M059J (cell line): ENCODE results near the gene ARAP1. TPM values are rescaled to one million over a fixed set of nuclear protein-coding genes. Genes with fewer than 3 reads are reported as not detected.

Source experiments
- DNase-seq: peaks from one replicate; pipeline ENCODE4 v3.0.0-alpha.2; 2012; ENCODE audit warnings: low read depth
- total RNA-seq: library from RNA; depleted of rRNA; stranded (reverse); fragments of >200 nt; shearing (Covaris generic); gene quantifications from 2 replicates; pipeline ENCODE4 v1.2.3, GENCODE V29; 2014

Gene ARAP1
- total RNA-seq, 1 experiment from 2014 or later = 44.7 TPM

DNA sequence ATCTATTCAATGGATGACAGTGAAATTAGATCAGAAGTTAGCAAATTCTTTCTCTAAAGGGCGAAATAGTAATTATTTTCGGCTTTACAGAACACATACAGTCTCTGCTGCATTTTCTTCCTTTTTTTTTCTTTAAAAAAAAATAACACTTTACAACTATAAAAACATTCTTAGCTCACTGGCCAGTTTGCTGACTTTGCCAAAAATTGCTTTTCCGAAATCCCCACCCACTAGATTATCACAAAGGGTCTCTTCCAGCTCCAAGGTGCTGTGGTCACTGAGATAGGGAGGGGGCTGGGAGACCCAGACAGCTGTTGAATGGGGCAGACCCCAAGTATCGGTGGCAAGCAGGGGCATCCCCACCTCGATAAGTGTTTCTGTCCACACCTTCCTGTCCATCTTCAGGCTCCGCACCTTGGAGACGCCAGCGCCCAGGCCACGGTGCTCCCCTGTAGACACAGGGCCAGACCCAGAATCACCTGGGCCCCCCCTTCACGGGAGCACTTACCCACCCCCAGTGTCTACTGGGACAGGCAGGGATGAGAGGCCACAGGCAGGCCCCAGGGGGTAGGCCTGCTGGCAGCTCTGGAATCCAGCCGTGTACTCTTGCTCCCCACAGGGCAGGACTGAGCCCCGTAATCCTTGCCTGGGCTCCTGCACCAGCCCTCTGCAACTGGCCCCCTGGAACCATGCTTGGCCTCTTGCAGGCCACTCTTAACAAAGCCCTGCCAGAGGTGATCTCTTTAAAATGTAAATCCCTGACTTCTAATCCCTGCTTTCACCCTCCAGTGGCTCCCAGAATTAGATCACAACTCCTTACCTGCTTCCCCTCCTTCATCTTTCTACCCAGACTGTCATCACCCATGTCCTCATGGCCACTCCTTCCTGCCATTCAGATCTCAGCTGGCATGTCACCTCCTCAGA is 46.5 kb downstream of the ARAP1 start:
- DNase-seq = no peak

DNA sequence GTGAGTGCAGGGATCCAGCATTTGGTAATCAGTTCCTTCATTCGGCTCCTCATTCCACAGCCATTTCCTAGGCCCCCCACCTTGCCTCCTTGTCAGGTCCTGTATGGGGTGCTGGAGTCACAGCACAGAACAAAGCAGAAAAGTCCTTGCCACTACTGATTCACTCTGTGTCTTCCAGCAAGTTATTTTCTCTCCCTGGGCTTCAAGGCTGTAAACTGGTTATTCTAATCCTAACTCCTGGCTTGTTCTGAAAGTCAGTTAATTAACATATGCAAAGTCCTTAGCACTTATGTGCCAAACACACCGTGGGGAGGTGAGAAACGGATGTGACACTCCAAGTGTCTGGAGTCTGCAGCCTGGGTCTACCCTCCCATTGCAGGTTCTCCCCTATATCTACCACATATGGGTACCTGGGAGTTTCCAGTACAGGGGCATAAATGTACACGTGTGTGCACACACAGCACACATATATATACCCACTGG is 47.4 kb downstream of the ARAP1 start:
- no peak for DNase-seq

- no peak for DNase-seq
Observed at GRCh38 chr11:72704028-72704782, 48.0 kb downstream of the ARAP1 start.

GRCh38 chr11:72703267-72704008 is 48.8 kb downstream of the ARAP1 start:
- no peak for DNase-seq

GRCh38 chr11:72702577-72703241 is 49.5 kb downstream of the ARAP1 start:
- no peak for DNase-seq

DNA sequence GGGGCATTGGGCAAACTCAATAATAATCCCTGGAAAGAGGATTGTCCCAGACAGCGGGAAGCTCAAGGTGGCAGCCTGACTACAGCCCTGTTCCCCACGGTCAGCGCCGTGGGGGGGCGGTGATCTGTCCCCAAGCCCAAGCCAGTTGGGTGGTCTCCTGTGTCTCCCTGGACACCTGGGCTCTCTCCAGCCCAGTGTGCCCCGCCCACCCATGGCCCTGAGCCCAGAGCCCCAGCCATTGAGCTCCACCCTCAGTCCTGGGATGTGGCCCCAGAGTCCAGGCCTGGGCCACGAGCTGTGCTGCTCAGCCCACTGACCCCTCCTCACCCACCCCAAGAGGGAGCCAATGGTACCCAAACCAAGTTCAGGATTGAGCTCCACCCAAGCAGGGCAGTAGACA is 50.1 kb downstream of the ARAP1 start:
- DNase-seq = no peak

GRCh38 chr11:72701466-72701865 is 50.7 kb downstream of the ARAP1 start:
- no peak for DNase-seq

DNA sequence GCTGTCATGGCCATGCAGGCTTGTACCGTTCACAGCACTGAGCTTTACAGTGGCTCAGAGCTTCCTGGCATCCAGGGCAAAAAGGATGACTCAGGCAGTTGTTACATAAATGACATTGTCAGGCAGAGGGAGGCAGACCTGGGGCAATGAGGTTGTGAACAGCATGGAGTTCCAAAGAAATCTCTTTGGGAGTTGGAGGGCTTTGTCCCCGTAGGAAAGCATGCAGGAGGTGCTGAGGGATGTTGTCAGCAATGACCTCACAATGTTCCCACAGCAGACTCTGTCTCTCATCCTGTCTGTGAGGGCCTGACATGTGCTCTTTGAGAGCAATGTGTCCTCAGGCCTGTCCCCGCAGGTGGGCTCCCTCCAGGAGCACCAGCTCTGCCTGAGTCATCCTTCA is 52.1 kb downstream of the ARAP1 start:
- peak; percentile 69 for DNase-seq

DNA sequence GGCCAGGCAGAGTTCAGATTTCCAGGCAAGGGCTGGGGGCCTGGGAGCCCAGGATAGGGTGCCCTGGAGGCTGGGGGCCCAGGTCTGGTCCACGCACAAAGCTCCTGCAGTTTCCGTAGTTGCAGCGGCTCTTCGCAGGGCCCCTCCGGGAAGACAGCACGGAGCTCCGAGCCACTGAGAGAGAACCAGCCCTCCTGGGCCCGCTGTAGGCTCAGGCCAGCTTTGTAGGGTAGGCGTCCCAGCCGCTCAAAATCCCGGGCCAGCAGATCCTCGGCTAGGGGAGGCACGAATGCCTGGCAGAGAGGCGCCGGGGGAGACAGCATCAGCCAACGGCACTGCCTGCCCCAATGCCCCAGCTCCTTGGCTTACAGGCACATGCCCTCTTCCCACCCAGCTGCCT is 54.4 kb downstream of the ARAP1 start:
- DNase-seq = no peak

GRCh38 chr11:72696866-72697700 is 55.1 kb downstream of the ARAP1 start:
- DNase-seq = no peak

DNA sequence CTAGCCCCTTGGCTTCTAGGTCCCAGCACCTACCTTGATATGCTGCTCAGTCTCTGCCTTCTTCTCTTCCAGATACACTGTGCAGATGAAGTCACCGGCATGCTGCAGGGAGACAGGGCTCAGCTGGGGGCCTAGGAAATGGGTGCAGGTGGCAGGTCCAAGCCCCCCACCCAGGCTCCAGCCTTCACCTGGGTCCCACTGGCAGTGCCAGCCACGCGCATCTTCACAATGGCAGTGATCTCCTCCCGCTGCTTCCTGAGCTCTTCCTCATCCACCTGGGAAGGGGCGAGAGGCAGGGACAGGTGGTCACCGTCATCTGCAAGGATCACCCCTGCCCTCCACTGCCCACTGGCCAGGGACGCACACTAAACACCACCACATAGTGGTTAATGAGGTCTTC is 56.9 kb downstream of the ARAP1 start:
- DNase-seq = no peak

DNA sequence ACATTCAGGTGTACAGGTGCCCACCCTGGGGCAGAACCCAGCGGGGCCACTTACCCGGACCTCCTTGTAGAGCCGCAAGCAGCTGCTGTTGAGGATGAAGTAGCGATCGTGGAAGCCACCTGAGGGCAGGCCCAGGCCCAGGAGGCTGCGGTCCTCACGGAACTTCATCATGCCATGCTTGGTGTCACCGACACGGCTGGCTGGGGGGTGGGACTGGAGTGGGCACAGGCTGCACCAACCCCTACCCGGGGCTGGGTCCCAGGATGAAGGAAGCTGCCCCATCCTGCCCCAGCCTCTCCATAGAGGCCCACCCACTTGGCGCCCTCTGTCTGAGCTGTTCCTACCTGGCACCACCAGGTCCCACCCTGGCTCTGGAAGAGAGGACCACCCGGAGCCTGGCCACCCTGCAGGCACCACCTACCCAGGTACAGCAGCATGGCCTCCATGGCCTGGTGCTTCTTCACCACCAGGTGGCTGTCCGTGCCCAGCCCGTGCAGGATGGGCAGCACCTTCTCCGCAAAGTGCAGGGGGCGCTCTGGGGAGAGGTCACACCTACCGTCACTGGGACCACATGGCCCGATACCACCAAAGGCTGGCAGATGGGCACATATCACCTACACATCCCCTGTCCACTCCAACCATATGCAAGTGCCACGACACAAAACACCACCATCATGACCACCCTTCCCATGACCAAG is 58.8 kb downstream of the ARAP1 start:
- no peak for DNase-seq

GRCh38 chr11:72692498-72693237 is 59.5 kb downstream of the ARAP1 start:
- DNase-seq = no peak

- no peak for DNase-seq
Observed at GRCh38 chr11:72690166-72690565, 62.0 kb downstream of the ARAP1 start.

GRCh38 chr11:72688929-72689328 is 63.3 kb downstream of the ARAP1 start:
- DNase-seq = no peak

GRCh38 chr11:72688486-72688885 is 63.7 kb downstream of the ARAP1 start:
- DNase-seq = no peak

DNA sequence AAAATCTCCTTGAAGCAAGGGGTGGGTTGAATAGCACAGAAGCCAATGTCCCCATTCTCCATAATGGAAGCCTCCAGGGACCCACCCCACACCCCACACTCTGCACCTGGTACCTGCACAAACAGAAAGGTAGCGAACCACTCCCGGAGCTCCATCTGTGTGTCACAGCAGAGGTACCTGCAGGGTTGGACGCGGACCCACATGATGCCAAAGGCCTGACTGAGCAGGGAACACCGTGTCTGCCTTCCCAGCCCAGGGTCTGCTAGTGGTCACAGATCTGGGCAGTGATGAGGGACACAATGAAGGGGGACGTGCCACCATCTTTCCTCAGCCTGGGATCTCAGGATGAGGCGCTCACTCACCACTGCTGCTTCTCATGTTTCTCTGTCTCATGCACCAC is 64.9 kb downstream of the ARAP1 start:
- no peak for DNase-seq

DNA sequence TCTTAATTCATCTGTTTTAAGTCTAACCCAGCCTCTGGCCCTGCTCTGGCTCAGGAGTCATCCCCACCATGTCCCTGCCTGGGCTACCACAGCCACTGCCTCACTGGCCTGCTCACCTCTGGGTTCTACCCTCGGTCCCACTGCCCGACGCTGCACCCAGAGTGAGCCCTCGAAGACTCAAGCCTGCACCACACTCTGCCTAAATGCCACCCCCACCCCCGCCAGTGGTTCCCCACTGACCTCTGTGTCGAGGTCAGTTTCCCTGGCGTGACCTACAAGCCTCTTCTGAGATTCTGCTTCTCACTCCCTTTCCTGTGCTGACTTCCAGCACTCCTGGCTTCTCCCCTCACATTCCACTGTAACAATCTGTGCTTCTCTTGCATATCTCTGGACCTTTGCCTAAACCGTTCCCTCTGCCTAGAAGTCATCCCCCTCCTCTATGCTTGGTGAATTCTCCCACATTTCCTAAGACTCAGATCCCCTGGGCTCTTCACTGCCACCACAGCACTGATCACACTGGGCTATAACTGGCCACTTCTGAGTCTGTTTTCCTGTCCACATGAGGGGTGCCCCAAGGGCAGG is 65.5 kb downstream of the ARAP1 start:
- DNase-seq = no peak
